DMS153 treated with DMSO at 0.1 percent for 48 hours (cell line): Measurements from ENCODE around the gene KCNH1.

Source experiments
- DNase-seq: peaks from one replicate; lab custom pipeline; 2025; ENCODE audit not compliant: unreplicated experiment; lab: John Stamatoyannopoulos, UW

KCNH1 gene

GRCh38 chr1:210882414-210883221 is 251.3 kb downstream of the KCNH1 start:
- no peak for DNase-seq

DNA sequence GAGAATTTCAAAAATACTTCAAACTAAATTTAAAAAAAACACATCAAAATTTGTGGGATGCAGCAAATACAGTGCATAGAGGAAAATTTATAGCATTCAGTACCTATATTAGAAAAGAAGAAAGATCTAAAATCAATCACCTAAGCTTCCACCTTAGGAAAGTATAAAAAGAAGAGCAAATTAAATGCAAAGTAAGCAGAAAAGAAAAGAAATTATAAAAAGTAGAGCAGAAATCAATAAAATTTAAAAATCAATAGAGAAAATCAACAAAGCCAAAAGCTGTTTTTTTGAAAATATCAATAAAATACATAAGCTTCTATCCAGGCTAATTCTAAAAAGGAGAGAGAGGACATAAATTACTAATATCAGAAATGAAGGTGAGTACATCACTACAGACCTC is 255.4 kb downstream of the KCNH1 start:
- DNase-seq, result no peak

- no peak for DNase-seq
These were observed 257.7 kb downstream of the KCNH1 start for GRCh38 chr1:210876275-210876674.

- DNase-seq, result no peak
These were observed 267.4 kb downstream of the KCNH1 start for GRCh38 chr1:210866532-210866931.

- no peak for DNase-seq
These were observed 276.2 kb downstream of the KCNH1 start for GRCh38 chr1:210857705-210858104.

GRCh38 chr1:210857146-210857663 is 276.7 kb downstream of the KCNH1 start:
- DNase-seq, result no peak

DNA sequence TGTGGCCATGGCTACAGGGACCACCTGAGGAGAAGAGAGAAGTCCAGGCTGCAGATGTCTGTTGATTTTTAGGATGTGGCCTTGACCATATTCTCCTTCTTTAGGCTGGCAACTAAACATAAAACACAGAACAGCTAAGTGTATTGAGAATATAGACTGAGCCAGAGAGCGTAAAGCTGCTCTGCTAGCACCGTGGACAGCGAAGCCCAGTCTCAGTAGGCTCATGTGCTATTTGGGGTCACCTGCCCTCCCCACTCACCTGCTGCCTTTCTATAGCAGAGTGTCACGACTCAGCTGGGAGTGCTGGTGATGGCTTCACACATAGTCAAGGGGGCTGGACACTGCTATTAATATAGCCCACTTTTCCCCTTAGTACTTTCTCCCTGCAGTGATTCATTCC is 278.5 kb downstream of the KCNH1 start:
- DNase-seq, result no peak

- no peak for DNase-seq
These were observed 280.7 kb downstream of the KCNH1 start for GRCh38 chr1:210853276-210853675.

- DNase-seq, result no peak
These were observed 283.4 kb downstream of the KCNH1 start for GRCh38 chr1:210850556-210850955.

DNA sequence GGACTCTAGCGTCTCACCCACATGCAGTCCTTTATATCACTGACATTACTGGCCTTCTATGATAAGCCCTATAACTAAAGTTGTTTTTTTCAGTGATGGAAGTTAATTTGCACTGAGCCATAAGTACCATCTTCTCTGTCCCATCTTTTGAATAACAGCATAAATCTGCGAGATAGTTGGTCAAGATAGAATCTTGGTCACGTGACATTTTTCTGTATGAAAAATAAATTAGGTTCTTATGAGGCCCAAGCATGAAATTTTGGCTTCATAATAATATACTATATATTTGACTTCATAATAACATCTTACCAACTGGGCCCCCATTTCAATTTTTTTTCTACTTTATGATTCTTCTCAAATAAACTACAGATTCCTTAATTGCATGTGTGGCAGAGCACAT is 285.5 kb downstream of the KCNH1 start:
- no peak for DNase-seq

GRCh38 chr1:210841926-210842625 is 291.9 kb downstream of the KCNH1 start:
- no peak for DNase-seq

- no peak for DNase-seq
These were observed 303.6 kb downstream of the KCNH1 start for GRCh38 chr1:210830034-210831028.

DNA sequence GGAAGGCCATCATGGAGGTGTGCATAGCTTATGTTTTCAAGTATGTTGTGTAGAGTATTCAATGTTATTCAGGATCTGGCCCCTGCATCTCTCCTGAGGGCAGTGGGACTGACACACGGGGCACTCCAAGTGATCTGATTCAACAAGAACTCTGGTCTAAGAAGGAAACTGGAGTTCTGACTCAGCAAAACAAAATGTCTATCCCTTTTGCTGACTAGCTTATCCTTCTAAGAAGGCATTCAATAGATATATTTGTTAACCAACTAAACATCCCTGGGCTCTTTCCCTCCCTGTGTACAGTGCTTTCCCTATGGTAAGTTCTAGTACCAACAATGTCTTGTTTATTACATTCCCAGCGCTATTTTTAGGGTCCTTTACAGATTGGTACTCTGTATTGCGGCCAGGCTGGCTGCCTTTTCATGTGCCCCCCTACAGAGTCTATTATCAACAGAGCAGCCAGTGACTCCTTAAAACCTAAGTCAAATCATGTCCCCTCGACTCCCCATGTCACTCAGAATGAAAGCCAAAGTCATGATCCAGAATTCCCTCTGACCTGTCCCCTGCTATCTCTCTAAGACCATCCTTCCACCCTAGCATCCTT is 304.9 kb downstream of the KCNH1 start:
- no peak for DNase-seq

DNA sequence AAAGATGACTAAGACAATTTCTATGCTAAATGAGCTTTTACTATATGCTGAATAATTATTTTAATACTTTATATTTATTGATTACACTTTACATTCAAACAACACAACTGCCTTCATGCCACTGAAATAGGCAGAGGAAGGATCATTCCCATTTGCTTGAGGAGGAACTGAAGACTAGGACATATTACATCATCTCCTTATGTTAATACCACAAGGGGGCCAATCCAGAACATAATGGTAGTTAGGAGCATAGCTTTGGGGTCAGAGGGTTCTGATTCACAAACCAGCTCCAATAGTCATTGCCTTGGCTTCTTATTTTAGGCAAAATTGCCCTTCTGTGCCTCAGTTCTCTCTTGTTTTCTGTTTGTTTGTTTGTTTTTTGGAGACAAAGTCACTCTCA is 306.5 kb downstream of the KCNH1 start:
- no peak for DNase-seq

DNA sequence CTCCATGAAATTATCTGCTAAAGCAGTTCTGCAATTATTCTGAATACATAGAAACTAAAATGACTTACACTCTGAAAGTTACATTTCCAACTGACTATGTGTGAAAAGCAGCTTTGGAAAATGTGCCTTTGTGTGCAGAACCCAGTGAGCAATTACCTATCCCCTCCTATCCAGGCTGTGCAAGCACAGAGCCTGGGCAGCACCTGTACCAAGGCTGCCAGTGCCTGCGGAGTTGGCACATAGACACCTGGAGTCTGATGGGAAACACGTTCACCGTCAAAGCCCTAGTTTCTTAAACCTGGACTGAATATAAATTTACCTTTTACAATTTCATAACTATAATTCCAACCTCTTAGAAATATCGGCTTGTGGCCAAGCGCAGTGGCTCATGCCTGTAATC is 307.3 kb downstream of the KCNH1 start:
- no peak for DNase-seq

DNA sequence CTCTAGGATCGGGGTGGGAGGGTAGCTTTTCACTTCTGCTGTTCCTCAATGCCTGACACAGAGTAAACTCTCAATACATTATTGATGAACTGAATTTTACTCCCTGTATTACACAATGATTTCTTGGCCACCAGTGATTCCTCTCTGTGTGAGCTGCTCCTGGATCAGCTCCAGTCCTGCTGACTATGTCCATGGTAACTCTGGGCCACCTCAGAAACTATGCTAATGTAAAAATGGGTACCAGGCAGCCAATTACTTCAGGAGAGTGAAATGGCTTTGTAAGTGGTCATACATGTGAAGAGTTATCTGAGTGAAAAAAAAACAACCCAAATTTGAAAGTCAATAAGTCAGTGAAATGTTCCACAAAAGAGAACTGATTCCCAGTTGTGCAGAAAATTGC is 311.0 kb downstream of the KCNH1 start:
- DNase-seq, result no peak

- no peak for DNase-seq
These were observed 311.7 kb downstream of the KCNH1 start for GRCh38 chr1:210822241-210822640.

DNA sequence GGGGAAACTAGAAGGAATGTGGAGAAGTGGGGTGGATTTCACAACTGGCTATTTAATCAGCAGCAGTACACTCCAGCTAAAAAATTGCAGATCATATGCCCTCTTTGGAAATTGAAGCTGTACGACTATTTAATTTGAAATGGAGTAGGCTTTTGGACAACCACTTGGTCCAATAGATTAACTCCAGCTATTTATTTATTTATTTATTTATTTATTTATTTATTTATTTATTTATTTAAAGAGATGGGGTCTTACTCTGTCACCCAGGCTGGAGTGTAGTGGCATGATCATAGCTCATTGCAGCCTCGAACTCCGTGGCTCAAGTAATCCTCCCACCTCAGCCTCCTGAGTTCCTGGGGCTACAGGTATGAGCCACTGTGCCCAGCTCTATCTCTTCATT is 312.3 kb downstream of the KCNH1 start:
- no peak for DNase-seq

DNA sequence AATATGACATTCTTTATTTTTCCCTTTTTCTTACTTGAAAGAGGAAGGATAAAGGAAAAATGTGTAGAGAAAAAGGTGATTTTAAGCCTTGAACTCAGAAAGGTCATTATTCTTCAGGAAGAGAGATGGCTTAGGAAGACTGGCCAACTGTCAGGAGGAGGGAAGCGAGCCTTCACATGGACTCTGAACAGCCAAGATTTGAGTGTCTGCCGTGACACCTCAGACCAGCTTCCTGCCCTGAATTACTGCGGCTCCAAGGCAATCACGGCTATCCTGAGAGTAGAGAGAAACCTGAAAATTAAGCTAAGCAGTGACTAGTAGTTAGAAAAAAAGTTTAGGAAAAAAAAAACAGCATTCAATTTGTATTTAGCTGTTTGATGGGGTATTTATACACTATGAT is 314.7 kb downstream of the KCNH1 start:
- no peak for DNase-seq

DNA sequence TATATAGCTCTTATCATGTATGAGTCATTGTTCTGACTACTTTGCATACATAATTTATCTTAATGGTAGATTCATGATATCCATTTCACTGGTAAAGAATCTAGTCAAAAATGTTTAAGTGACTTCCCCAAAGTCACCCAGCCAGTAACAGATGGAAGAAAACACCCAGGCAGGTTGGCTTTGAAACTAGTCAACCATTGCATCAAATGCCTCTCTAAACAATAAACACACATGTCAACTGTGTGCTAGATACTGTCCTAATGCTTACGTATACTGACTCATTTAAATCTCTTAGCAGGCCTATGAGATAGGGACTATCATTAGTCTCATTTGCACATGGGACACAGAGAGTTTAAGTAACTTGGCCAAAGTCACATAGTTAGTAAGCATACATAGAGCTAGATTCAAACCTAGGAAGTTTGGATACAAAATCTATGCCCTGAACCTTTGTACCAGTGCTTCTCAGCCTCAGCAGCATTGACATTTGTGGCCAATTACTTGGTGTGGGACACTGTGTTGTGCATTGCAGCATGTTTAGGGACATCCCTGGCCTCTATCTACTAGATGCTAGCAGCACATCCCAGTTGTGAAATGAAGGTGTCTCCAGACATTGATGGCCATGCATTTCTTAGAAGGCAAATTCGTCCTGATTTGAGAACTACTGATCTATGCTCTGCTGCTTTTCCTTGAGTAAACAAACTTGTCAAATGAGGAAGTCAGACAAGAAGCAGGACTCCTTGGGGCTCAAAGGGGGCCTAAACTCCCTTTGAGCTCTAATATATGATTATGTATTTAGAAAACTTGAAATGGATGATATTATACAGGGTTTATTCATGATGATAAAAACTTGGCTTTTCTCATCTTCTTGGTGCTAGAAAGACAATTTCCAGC is 316.3 kb downstream of the KCNH1 start:
- DNase-seq, result no peak
